Keratinocyte (primary cell): Measurements from ENCODE around the gene FARSB. TPM values are rescaled to one million over a fixed set of nuclear protein-coding genes. Genes with fewer than 3 reads are reported as not detected.

Experiments used
- DNase-seq: peaks from one replicate; pipeline ENCODE4 v3.0.0-alpha.2; 2011; ENCODE audit warnings: low read depth, missing footprints, low spot score
- FAIRE-seq: peaks from 2 replicates; lab custom pipeline; 2011; peaks lifted over from hg19 to GRCh38; lab: Jason Lieb, UNC
- H2AFZ ChIP-seq: 2 replicates; pipeline ENCODE4 v1.6.0; 2012; ENCODE audit warnings: low read length, control low read depth, inconsistent platforms; ENCODE audit not compliant: control insufficient read depth
- H3K27ac ChIP-seq: 2 replicates; pipeline ENCODE4 v1.5.1; 2011; ENCODE audit warnings: low read length; ENCODE audit not compliant: control insufficient read depth, insufficient read depth
- H3K27me3 ChIP-seq: 3 replicates; pipeline ENCODE4 v1.6.0; 2011; ENCODE audit warnings: low read length; ENCODE audit not compliant: control insufficient read depth, insufficient read depth; ENCODE audit errors: extremely low read depth
- H3K36me3 ChIP-seq, 2 experiments: 2 replicates in 1 of 2; 3 replicates in 1 of 2; pipeline ENCODE4 v1.5.1; 2011; ENCODE audit warnings: low read length in 2 of 2, mild to moderate bottlenecking in 1 of 2; ENCODE audit not compliant: control insufficient read depth in 2 of 2, insufficient read depth in 2 of 2; ENCODE audit errors: extremely low read depth in 1 of 2
- H3K4me1 ChIP-seq: 3 replicates; pipeline ENCODE4 v1.5.1; 2011; ENCODE audit warnings: low read length; ENCODE audit not compliant: control insufficient read depth, insufficient read depth; ENCODE audit errors: extremely low read depth
- H3K4me2 ChIP-seq: 3 replicates; pipeline ENCODE4 v1.6.0; 2011; ENCODE audit warnings: low read depth, low read length; ENCODE audit not compliant: control insufficient read depth, insufficient read depth; ENCODE audit errors: extremely low read depth
- H3K4me3 ChIP-seq, 3 experiments: fragments of 200-600 bp in 1 of 3; sonication (generic) in 1 of 3; 2 replicates in 2 of 3; 3 replicates in 1 of 3; pipeline ENCODE4 v1.5.1; 2011 to 2016; ENCODE audit warnings: low read length in 3 of 3, mild to moderate bottlenecking in 3 of 3, control low read depth in 2 of 3, inconsistent platforms in 1 of 3, low read depth in 1 of 3, mixed read lengths in 1 of 3, mixed run types in 1 of 3, moderate library complexity in 1 of 3; ENCODE audit not compliant: control insufficient read depth in 2 of 3, insufficient read depth in 2 of 3; ENCODE audit errors: extremely low read depth in 1 of 3
- H3K79me2 ChIP-seq: 2 replicates; pipeline ENCODE4 v1.6.0; 2012; ENCODE audit warnings: low read length; ENCODE audit not compliant: control insufficient read depth, insufficient read depth
- H3K9ac ChIP-seq: 3 replicates; pipeline ENCODE4 v1.6.0; 2011; ENCODE audit warnings: low read length; ENCODE audit not compliant: control insufficient read depth, insufficient read depth; ENCODE audit errors: extremely low read depth
- H3K9me1 ChIP-seq: 3 replicates; pipeline ENCODE4 v1.6.0; 2011; ENCODE audit warnings: low read length; ENCODE audit not compliant: control insufficient read depth, insufficient read depth; ENCODE audit errors: extremely low read depth
- H3K9me3 ChIP-seq: 2 replicates; pipeline ENCODE4 v1.5.1; 2012; ENCODE audit warnings: low read depth, low read length; ENCODE audit not compliant: control insufficient read depth
- H4K20me1 ChIP-seq: 3 replicates; pipeline ENCODE4 v1.6.0; 2011; ENCODE audit warnings: low read length; ENCODE audit not compliant: control insufficient read depth, insufficient read depth; ENCODE audit errors: extremely low read depth
- CTCF ChIP-seq, 3 experiments: IDR thresholded peaks in 1 of 3; conservative IDR thresholded peaks in 1 of 3; optimal IDR thresholded peaks in 1 of 3; 2 replicates in 2 of 3; 3 replicates in 1 of 3; pipeline versions ENCODE3 to v1.5.1; 2011; ENCODE audit warnings: low read length in 3 of 3, mild to moderate bottlenecking in 3 of 3, moderate library complexity in 2 of 3, control low read depth in 1 of 3, inconsistent platforms in 1 of 3; ENCODE audit not compliant: insufficient read depth in 2 of 3; ENCODE audit errors: extremely low read depth in 1 of 3
- EZH2 ChIP-seq: IDR thresholded peaks from one replicate; pipeline ENCODE4 v1.6.1; 2012; ENCODE audit warnings: inconsistent platforms, mild to moderate bottlenecking, low read length, moderate library complexity
- dilution Hi-C: fragments of 300-500 bp; cut with MboI; formaldehyde crosslinking; loops from one replicate; pipeline ENCODE4 v1.7.0; 2020; ENCODE audit warnings: low sequenced_read_pairs; ENCODE audit not compliant: extremely low pct_ligation_motif_present
- polyA plus RNA-seq, 5 experiments: library from polyadenylated mRNA; depleted of rRNA in 3 of 5; stranded (reverse) in 3 of 5; stranded (forward) in 1 of 5; unstranded in 1 of 5; fragments of >200 nt; gene quantifications; 1 replicate in 1 of 5; 2 replicates in 3 of 5; 3 replicates in 1 of 5; pipeline versions ENCODE4 v1.2.1 to v1.2.3, GENCODE V29; 2011 to 2012; ENCODE audit warnings: missing spikeins in 2 of 5, low read depth in 1 of 5, low replicate concordance in 1 of 5

The FARSB gene
- polyA plus RNA-seq, 1 donor (not counting 4 experiments of a cell fraction or from before 2014, with no cell fraction given): 68.8 TPM

GRCh38 chr2:222635295-222635694 is 20.6 kb downstream of the FARSB start:
- H3K9me1 ChIP-seq: no peaks in the 10 kb centered on the region
- H4K20me1 ChIP-seq: no peaks in the 10 kb centered on the region
- H3K4me2 ChIP-seq: no peak overlapping the region
- H3K4me3 ChIP-seq: no peak overlapping the region
- H3K36me3 ChIP-seq: peaks cover 12 to 27% of the 10 kb centered on the region in 2 experiments
- FAIRE-seq: no peak
- H3K79me2 ChIP-seq: no peaks in the 10 kb centered on the region
- TF ChIP-seq CTCF (optimal IDR thresholded peaks at IDR 0.05 in 1 of 3, IDR thresholded peaks at IDR 0.05 in 1 of 3, conservative IDR thresholded peaks at IDR 0.05 in 1 of 3; ENCODE audit: extremely low read depth in 1 of 3, insufficient read depth in 2 of 3, low read length in 3 of 3) (no peak), EZH2 (no peak)
- H2AFZ ChIP-seq: no peak overlapping the region
- dilution Hi-C loops: no loop called here
- DNase-seq: no peak
- no peaks in the 10 kb centered on the region for H3K27me3 ChIP-seq
- no peak overlapping the region for H3K27ac ChIP-seq
- H3K9ac ChIP-seq: no peak overlapping the region
- no peaks in the 10 kb centered on the region for H3K4me1 ChIP-seq
- no peaks in the 10 kb centered on the region for H3K9me3 ChIP-seq

GRCh38 chr2:222627764-222628163 is 28.1 kb downstream of the FARSB start:
- H4K20me1 ChIP-seq: no peaks in the 10 kb centered on the region
- no peaks in the 10 kb centered on the region for H3K27me3 ChIP-seq
- H3K9ac ChIP-seq: no peak overlapping the region
- H3K9me1 ChIP-seq: no peaks in the 10 kb centered on the region
- H3K36me3 ChIP-seq: peaks cover 8 to 28% of the 10 kb centered on the region in 2 experiments
- no peak overlapping the region for H2AFZ ChIP-seq
- no peak for DNase-seq
- dilution Hi-C loops: no loop called here
- H3K4me2 ChIP-seq: no peak overlapping the region
- H3K9me3 ChIP-seq: no peaks in the 10 kb centered on the region
- no peaks in the 10 kb centered on the region for H3K79me2 ChIP-seq
- no peak overlapping the region for H3K4me3 ChIP-seq
- FAIRE-seq: no peak
- no peak for TF ChIP-seq EZH2
- H3K27ac ChIP-seq: no peak overlapping the region
- H3K4me1 ChIP-seq: no peaks in the 10 kb centered on the region

- dilution Hi-C loops: no loop called here
- no peak for TF ChIP-seq CTCF (optimal IDR thresholded peaks at IDR 0.05 in 1 of 3, IDR thresholded peaks at IDR 0.05 in 1 of 3, conservative IDR thresholded peaks at IDR 0.05 in 1 of 3; ENCODE audit: extremely low read depth in 1 of 3, insufficient read depth in 2 of 3, low read length in 3 of 3)
- no peak for TF ChIP-seq EZH2
- Histone ChIP-seq H3K27ac (no peak overlapping the region), H3K4me3 (no peak overlapping the region), H4K20me1 (no peaks in the 10 kb centered on the region), H3K4me2 (no peak overlapping the region), H3K79me2 (no peaks in the 10 kb centered on the region), H3K27me3 (no peaks in the 10 kb centered on the region), H3K36me3 (peaks cover 12 to 30% of the 10 kb centered on the region in 2 experiments), H3K9me3 (no peaks in the 10 kb centered on the region), H3K4me1 (no peaks in the 10 kb centered on the region), H3K9ac (no peak overlapping the region), H3K9me1 (no peaks in the 10 kb centered on the region), H2AFZ (no peak overlapping the region)
- DNase-seq (no peak), FAIRE-seq (no peak)
These were observed 32.1 kb downstream of the FARSB start for GRCh38 chr2:222623756-222624309.
